Measurements from ENCODE around the gene SH3RF2.
A peak's percentile ranks its signal among the peaks of the same experiment; 100 is the strongest.

SH3RF2 gene

DNA sequence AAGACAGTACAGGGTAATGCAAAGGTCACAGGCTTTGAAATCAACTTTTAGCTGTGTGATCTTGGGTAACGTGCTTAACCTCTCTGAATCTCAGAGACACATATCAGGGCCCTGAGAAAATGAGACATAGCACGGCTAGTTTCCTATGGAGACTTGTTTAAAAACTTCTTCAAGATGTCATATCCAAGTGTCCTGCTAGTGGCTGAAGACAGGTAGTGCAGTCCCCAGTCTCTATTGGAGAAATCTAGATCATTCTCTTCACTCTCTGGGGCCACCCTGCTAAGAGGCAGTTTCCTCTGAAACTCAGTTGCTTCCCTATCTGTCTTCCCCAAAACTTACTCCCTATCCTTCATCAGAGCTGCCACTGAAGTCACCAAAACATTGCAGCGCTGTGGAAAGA lies 33.3 kb upstream of the SH3RF2 start:
- Histone ChIP-seq H3K9ac (ENCODE audit: low read depth, low read length) (no peak overlapping the region), H3K27ac (ENCODE audit: low read length) (no peak overlapping the region), H3K9me3 (ENCODE audit: insufficient read depth, low read length, severe bottlenecking) (no peaks in the 10 kb centered on the region), H3K36me3 (ENCODE audit: insufficient read depth, low read length) (no peaks in the 10 kb centered on the region), H3K4me2 (ENCODE audit: insufficient read depth, low read length) (no peak overlapping the region), H3K79me2 (ENCODE audit: insufficient read depth, low read length) (no peaks in the 10 kb centered on the region), H3K27me3 (ENCODE audit: insufficient read depth, low read length, poor library complexity) (peaks cover 3% of the 10 kb centered on the region), H3K4me1 (ENCODE audit: insufficient read depth, low read length) (no peaks in the 10 kb centered on the region), H3K4me3 (ENCODE audit: low read depth in 1 of 2, low read length in 2 of 2) (no peak overlapping the region), H4K20me1 (ENCODE audit: insufficient read depth, low read length) (no peaks in the 10 kb centered on the region), H2AFZ (ENCODE audit: low read depth, low read length) (no peak overlapping the region)
- DNase-seq (no peak), ATAC-seq (ENCODE audit: insufficient read depth, low read depth) (no peak)
- TF ChIP-seq CTCF (IDR thresholded peaks at IDR 0.05; ENCODE audit: borderline replicate concordance, extremely low read depth, low read length, poor library complexity, severe bottlenecking) (peak; percentile 37), EZH2 (IDR thresholded peaks at IDR 0.05; ENCODE audit: borderline replicate concordance, low read depth, low read length, severe bottlenecking) (no peak)

DNA sequence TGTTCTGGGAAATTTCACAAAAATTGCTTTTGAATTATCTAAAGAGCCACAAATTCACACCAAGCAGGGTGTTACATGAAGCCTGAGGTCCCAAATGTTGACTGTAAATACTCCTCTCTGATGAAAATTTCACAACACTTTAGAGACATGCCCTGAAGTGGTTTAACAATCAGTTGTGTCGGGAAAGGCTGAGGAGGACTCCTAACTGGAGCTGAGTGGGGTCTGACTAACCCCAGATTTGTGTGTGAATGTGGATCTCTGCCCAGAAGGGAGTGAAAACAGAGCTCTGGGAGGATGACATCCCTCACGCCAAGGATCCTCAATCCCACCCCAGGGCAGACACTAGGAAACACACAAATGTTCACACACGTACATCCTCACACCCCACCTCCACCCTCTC lies 32.5 kb upstream of the SH3RF2 start:
- H3K27ac ChIP-seq (ENCODE audit: low read length): no peak overlapping the region
- H3K79me2 ChIP-seq (ENCODE audit: insufficient read depth, low read length): no peaks in the 10 kb centered on the region
- H3K4me2 ChIP-seq (ENCODE audit: insufficient read depth, low read length): no peak overlapping the region
- no peak for DNase-seq
- ATAC-seq (ENCODE audit: insufficient read depth, low read depth): no peak
- no peak overlapping the region for H2AFZ ChIP-seq (ENCODE audit: low read depth, low read length)
- H3K4me3 ChIP-seq (ENCODE audit: low read depth in 1 of 2, low read length in 2 of 2): no peak overlapping the region
- H3K4me1 ChIP-seq (ENCODE audit: insufficient read depth, low read length): no peaks in the 10 kb centered on the region
- TF ChIP-seq EZH2 (IDR thresholded peaks at IDR 0.05; ENCODE audit: borderline replicate concordance, low read depth, low read length, severe bottlenecking) (no peak), CTCF (IDR thresholded peaks at IDR 0.05; ENCODE audit: borderline replicate concordance, extremely low read depth, low read length, poor library complexity, severe bottlenecking) (no peak)
- H3K9ac ChIP-seq (ENCODE audit: low read depth, low read length): no peak overlapping the region
- H3K36me3 ChIP-seq (ENCODE audit: insufficient read depth, low read length): no peaks in the 10 kb centered on the region
- no peaks in the 10 kb centered on the region for H3K9me3 ChIP-seq (ENCODE audit: insufficient read depth, low read length, severe bottlenecking)
- peaks cover 6% of the 10 kb centered on the region for H3K27me3 ChIP-seq (ENCODE audit: insufficient read depth, low read length, poor library complexity)
- H4K20me1 ChIP-seq (ENCODE audit: insufficient read depth, low read length): no peaks in the 10 kb centered on the region

- H3K79me2 ChIP-seq (ENCODE audit: insufficient read depth, low read length): no peaks in the 10 kb centered on the region
- peaks cover 6% of the 10 kb centered on the region for H3K27me3 ChIP-seq (ENCODE audit: insufficient read depth, low read length, poor library complexity)
- no peak for TF ChIP-seq EZH2 (IDR thresholded peaks at IDR 0.05; ENCODE audit: borderline replicate concordance, low read depth, low read length, severe bottlenecking)
- TF ChIP-seq CTCF (IDR thresholded peaks at IDR 0.05; ENCODE audit: borderline replicate concordance, extremely low read depth, low read length, poor library complexity, severe bottlenecking): no peak
- no peak overlapping the region for H3K9ac ChIP-seq (ENCODE audit: low read depth, low read length)
- no peaks in the 10 kb centered on the region for H4K20me1 ChIP-seq (ENCODE audit: insufficient read depth, low read length)
- H3K4me1 ChIP-seq (ENCODE audit: insufficient read depth, low read length): no peaks in the 10 kb centered on the region
- no peaks in the 10 kb centered on the region for H3K36me3 ChIP-seq (ENCODE audit: insufficient read depth, low read length)
- H3K4me3 ChIP-seq (ENCODE audit: low read depth in 1 of 2, low read length in 2 of 2): no peak overlapping the region
- H3K27ac ChIP-seq (ENCODE audit: low read length): no peak overlapping the region
- no peaks in the 10 kb centered on the region for H3K9me3 ChIP-seq (ENCODE audit: insufficient read depth, low read length, severe bottlenecking)
- no peak overlapping the region for H2AFZ ChIP-seq (ENCODE audit: low read depth, low read length)
- ATAC-seq (ENCODE audit: insufficient read depth, low read depth) (no peak), DNase-seq (no peak)
- H3K4me2 ChIP-seq (ENCODE audit: insufficient read depth, low read length): no peak overlapping the region
Observed at GRCh38 chr5:145904743-145905142, 31.6 kb upstream of the SH3RF2 start.

DNA sequence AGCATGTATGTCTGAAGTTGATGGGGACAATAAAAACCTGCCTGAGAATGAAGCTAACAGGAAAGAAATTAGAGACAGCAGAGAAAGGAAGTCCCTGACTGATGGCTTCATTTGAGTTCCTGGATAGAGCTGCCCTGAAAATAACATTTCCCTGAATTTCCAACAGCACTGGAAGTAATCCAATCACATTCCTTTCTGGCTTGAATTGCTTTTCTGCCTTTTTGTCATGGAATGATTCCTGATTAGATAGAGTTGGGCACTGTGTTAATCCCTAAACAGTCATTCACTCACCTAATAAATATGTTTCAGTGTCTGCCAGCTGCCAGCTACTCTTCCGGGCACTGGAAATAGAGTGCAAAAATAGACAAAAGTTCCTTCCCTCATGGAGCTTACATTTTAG lies 30.0 kb upstream of the SH3RF2 start:
- no peaks in the 10 kb centered on the region for H3K9me3 ChIP-seq (ENCODE audit: insufficient read depth, low read length, severe bottlenecking)
- no peaks in the 10 kb centered on the region for H3K4me1 ChIP-seq (ENCODE audit: insufficient read depth, low read length)
- H3K36me3 ChIP-seq (ENCODE audit: insufficient read depth, low read length): no peaks in the 10 kb centered on the region
- no peak overlapping the region for H3K27ac ChIP-seq (ENCODE audit: low read length)
- H3K4me2 ChIP-seq (ENCODE audit: insufficient read depth, low read length): no peak overlapping the region
- ATAC-seq (ENCODE audit: insufficient read depth, low read depth): no peak
- TF ChIP-seq EZH2 (IDR thresholded peaks at IDR 0.05; ENCODE audit: borderline replicate concordance, low read depth, low read length, severe bottlenecking): no peak
- TF ChIP-seq CTCF (IDR thresholded peaks at IDR 0.05; ENCODE audit: borderline replicate concordance, extremely low read depth, low read length, poor library complexity, severe bottlenecking): no peak
- H4K20me1 ChIP-seq (ENCODE audit: insufficient read depth, low read length): no peaks in the 10 kb centered on the region
- no peak for DNase-seq
- no peak overlapping the region for H2AFZ ChIP-seq (ENCODE audit: low read depth, low read length)
- no peak overlapping the region for H3K4me3 ChIP-seq (ENCODE audit: low read depth in 1 of 2, low read length in 2 of 2)
- no peak overlapping the region for H3K9ac ChIP-seq (ENCODE audit: low read depth, low read length)
- H3K79me2 ChIP-seq (ENCODE audit: insufficient read depth, low read length): no peaks in the 10 kb centered on the region
- peaks cover 7% of the 10 kb centered on the region for H3K27me3 ChIP-seq (ENCODE audit: insufficient read depth, low read length, poor library complexity)

Data from DND-41 (cell line).